SW 1271 (cell line): Measurements from ENCODE around the gene ZNF805.
"Not testable (repeated sequence)": the region's sequence is repeated elsewhere in the genome, so short reads cannot be mapped to it uniquely, and the experiment has no call there.

Source experiments
- DNase-seq, 2 experiments: peaks; one replicate each; lab custom pipeline; 2025; lab: John Stamatoyannopoulos, UW

Gene ZNF805

GRCh38 chr19:57269515-57270250, 29.3 kb downstream of the ZNF805 start:
- DNase-seq = peak in 1 of 2 experiments; percentile 4

DNA sequence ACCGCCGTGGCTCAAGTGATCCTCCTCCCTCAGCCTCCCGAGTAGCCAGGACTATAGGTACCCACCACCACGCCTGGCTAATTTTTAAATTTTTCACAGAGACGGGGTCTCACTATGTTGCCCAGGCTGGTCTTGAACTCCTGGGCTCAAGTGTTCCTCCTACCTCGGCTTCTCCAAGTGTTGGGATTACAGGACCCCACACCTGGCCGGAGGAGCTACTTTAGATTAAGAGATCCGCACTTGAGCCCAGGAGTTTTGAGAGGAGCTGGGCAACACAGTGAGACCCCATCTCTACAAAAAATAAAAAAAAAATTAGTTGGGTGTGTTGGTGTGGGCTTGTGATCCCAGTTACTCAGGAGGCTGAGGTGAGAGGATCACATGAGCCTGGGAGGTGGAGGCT, 30.8 kb downstream of the ZNF805 start:
- DNase-seq = no peak

DNA sequence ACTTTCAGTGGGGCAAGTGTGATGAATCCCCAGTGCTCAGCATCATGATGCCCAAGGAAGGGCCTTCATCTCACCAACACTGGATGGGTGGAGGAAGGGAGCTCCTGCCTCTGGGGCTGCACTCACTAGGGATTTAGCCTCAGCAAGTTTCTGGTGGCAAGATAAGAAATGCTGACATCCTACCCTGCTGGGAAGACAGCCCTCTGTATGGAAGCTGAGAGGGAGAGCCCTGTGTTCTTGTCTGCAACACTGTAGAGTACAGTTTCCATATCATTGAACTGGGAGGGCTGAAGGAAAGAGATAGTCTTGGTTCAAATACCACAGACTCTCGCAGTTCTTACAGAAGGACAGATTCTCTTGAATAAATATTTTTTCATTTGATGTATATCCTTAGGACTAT, 32.6 kb downstream of the ZNF805 start:
- DNase-seq = no peak

DNA sequence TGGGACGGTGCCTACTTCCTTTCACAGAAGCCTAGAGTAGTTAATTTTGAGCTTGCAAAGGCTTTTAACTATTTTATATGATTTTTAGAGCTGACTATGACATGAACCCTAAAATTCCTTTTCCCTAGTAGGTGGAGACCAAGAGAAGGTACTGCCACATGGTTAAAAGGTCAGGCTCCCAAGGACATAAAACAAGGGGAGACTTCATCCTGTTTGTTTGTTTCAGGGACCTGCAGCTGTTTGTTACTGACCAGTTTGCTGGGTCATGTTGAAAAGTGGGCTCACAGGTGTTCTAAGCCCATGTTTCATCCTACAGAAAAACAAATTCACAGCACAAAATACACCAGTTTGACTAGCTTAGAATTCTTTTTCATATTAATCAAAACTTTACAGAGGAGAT, 36.0 kb downstream of the ZNF805 start:
- DNase-seq = no peak

DNA sequence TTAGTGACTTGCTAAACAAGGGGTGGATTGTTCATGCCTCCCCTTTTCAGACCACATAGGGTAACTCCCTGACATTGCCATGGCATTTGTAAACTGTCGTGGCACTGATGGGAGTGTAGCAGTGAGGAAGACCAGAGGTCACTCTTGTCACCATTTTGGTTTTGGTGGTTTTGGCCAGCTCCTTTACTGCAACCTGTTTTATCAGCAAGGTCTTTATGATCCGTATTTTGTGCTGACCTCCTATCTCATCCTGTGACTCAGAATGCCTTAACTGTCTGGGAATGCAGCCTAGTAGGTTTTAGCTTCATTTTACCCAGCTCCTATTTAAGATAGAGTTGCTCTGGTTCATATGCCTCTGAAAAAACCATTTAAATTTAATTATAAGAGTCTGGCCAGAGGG, 38.0 kb downstream of the ZNF805 start:
- not testable (repeated sequence) for DNase-seq

- peak; percentile 77 to 85 for DNase-seq
Observed at GRCh38 chr19:57279418-57280164, 39.2 kb downstream of the ZNF805 start.

- DNase-seq = peak; percentile 82 to 93
Observed at GRCh38 chr19:57280165-57280961, 39.9 kb downstream of the ZNF805 start, which contains the start of gene ZNF460. ZNF460 (plus strand) TSS chr19:57280485; CDS start chr19:57280807, 322 bp downstream.

- peak in 1 of 2 experiments; percentile 18 for DNase-seq
Observed at GRCh38 chr19:57280962-57281400, 40.5 kb downstream of the ZNF805 start.

- DNase-seq = no peak
Observed at GRCh38 chr19:57282011-57282643, 41.7 kb downstream of the ZNF805 start.

DNA sequence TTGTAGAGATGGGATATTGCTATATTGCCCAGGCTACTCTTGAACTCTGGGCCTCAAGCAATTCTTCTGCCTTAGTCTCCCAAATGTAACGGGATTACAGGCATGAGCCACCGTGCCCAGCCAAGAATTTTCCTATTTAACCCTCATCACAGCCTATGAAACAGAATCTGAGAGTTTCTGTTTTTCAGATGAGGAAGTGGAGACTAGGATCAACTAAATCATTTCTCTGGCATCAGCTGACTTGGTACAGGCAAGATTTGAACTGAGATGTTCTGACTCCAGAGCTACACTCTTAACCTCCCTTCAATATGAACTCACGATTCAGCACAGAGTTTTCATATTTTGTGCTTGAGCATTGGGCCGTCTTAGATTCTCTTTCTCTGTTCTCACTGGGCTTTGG, 47.9 kb downstream of the ZNF805 start:
- no peak for DNase-seq

DNA sequence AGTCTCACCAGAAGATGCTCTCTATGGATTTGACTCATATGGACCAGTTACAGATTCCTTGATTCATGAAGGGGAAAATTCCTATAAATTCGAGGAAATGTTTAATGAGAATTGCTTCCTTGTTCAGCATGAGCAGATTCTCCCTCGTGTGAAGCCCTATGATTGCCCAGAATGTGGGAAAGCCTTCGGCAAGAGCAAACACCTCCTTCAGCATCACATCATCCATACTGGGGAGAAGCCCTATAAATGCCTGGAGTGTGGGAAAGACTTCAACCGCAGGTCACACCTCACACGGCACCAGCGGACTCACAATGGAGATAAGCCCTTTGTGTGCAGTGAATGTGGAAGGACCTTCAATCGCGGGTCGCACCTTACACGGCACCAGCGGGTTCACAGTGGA, 50.5 kb downstream of the ZNF805 start:
- DNase-seq = no peak

DNA sequence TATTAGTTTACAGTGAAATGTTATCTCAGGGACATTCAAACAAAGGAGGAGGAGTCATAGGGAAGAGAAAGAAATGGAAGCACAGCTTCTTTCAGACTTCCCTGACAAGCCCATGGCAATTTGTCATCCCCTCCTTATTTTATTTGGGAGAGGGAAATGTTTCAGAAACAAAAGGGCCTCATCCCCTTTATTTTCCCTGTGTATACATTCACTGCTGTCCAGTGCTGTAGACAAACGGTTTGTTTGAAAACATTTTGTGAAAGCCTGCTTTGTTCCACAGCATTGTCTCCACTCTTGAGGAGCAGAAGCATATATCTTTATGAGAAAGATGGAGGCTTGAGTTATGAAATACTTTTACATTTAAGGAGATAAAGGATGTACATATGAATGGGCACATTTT, 52.1 kb downstream of the ZNF805 start:
- no peak for DNase-seq

DNA sequence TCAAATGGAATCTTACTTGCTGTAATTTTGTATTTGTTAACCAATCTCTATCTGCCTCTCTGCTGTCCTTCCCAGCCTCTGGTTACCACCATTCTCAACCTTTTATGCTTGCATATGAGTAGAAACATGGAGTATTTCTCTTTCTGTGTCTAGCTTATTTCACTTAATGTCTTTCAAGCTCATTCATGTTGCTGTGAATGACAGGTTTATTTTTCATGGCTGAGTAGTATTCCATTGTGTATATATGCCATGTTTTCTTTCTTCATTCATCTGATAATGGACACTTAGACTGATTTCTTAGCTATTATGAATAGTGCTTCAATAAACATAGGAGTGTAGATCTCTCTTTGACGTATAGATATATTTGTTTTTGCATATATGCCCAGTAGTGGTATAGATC, 53.3 kb downstream of the ZNF805 start:
- no peak for DNase-seq

DNA sequence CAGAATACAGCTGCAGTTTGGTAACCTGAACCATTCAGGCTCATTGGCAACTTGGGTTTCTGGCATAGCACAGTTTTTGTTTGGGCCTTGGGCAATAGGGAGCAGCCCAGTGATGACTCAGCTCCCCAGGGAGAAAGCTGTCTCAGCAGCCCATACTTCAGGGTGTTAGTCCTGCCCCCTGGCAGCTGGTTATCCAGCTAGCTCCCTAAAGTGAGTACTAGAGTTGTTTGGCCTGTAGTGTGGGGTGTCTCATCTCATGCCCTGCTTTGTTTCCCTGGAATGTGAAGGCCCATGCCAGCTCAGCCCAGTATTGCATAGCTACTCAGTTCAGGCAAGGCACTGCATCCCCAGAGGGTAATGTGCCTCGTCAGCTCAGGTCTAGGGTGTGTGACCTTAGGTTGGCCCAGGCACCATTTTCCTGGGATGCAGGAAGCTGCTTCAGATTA, 61.6 kb downstream of the ZNF805 start:
- DNase-seq = peak in 1 of 2 experiments; percentile 22

GRCh38 chr19:57302727-57303401, 62.4 kb downstream of the ZNF805 start:
- no peak for DNase-seq
